AG09309 (cell line): ENCODE results near the gene PLPP7.
"Not testable (repeated sequence)": the region's sequence is repeated elsewhere in the genome, so short reads cannot be mapped to it uniquely, and the experiment has no call there.

ENCODE experiments used
- DNase-seq: peaks from one replicate; pipeline ENCODE4 v3.0.0-alpha.2; 2010; ENCODE audit warnings: low read depth
- H3K4me3 ChIP-seq: 2 replicates; pipeline ENCODE4 v1.5.1; 2011; ENCODE audit warnings: mild to moderate bottlenecking, low read depth, low read length, moderate library complexity; ENCODE audit not compliant: control insufficient read depth
- TF ChIP-seq, protein P1 (sequence below): IDR thresholded peaks from 2 replicates; pipeline ENCODE4 v1.5.1; 2011; ENCODE audit warnings: mild to moderate bottlenecking, low read depth, low read length, inconsistent platforms; ENCODE audit not compliant: insufficient read depth, control insufficient read depth; ENCODE audit errors: missing control alignments

PLPP7 gene

DNA sequence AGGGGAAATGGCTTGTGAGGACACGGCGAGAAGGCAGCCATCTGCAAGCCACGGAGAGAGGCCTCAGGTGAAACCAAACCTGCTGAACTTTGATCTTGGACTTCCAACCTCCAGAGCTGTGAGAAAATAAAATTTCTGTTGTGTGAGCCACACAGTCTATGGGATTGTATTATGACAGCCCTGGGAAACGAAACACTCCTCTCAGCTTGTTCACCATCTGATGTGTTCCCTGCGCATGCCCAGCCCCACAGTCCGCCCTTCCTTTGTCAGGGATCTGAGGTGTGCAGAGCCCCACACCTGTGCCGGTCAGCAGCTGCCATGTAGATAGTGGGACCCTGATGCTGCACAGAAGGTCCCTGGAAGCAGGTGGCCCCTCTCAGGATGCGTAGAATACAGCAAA is 34.1 kb downstream of the PLPP7 start:
- TF ChIP-seq, protein P1, sequence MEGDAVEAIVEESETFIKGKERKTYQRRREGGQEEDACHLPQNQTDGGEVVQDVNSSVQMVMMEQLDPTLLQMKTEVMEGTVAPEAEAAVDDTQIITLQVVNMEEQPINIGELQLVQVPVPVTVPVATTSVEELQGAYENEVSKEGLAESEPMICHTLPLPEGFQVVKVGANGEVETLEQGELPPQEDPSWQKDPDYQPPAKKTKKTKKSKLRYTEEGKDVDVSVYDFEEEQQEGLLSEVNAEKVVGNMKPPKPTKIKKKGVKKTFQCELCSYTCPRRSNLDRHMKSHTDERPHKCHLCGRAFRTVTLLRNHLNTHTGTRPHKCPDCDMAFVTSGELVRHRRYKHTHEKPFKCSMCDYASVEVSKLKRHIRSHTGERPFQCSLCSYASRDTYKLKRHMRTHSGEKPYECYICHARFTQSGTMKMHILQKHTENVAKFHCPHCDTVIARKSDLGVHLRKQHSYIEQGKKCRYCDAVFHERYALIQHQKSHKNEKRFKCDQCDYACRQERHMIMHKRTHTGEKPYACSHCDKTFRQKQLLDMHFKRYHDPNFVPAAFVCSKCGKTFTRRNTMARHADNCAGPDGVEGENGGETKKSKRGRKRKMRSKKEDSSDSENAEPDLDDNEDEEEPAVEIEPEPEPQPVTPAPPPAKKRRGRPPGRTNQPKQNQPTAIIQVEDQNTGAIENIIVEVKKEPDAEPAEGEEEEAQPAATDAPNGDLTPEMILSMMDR = no peak
- no peak overlapping the region for H3K4me3 ChIP-seq
- no peak for DNase-seq

DNA sequence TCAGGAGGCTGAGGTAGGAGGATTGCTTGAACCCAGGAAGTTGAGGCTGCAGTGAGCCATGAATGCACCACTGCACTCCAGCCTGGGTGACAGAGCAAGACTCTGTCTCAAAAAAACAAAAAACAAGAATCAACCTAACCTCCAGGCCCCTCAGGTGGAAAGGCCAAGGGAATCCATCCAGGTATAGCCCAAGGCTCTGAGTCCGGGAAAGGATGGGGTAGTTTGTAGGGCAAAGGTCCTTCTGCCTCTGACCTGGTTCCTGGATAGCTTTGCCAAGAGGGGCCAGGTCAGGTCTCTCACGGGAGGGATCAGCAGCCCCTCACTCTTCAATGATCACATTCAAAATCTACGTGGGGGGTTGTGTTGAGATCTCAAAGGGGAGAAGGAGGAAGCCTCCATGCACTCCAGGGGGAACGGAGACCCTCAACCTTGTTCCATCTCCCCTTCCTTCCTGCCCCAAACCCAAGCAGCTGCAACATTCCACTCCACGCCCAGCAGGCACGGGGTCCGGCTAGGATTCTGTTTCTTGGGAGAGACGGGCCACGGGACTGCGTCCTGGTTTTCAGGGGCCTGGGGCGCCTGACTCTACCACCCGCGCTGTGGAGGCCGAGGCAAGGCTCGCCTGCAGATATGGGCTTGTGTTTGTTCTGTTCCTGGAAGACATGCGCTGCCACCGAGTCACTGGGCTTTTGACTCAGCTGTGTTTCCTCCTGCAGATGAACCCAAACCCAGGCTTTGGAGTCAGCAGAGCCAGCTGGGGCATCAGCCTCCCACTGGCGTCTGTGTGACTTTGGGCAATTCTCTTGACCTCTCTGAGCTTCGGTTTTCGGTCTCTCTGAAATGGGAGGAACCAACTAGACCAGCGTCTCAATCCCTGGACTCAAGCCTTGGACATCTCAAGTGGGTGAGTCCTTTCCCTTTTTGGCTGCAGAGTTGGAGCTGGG is 35.5 kb downstream of the PLPP7 start:
- no peak overlapping the region for H3K4me3 ChIP-seq
- TF ChIP-seq, protein P1 = no peak
- DNase-seq = no peak

DNA sequence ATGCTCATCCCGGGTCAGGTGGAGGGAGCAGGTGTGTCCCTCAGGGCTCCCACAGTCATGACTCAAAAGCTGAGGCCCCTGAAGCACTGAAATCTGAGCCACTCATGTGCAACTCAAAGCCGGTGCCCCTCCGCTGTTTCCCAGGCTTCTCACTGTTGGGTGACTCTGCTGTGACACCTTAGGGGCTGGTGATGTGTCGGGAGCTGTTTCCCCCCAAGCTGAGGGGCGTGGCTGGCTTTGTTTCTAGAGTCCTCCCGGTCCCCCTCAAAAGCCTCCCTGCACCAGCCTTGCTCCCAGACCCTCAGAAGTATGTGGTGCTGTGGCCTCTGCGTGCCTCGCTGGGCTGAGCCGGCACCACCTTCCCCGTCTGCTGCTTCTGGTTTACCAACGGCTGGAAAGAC is 39.7 kb downstream of the PLPP7 start:
- TF ChIP-seq, protein P1 = no peak
- H3K4me3 ChIP-seq = no peak overlapping the region
- no peak for DNase-seq

DNA sequence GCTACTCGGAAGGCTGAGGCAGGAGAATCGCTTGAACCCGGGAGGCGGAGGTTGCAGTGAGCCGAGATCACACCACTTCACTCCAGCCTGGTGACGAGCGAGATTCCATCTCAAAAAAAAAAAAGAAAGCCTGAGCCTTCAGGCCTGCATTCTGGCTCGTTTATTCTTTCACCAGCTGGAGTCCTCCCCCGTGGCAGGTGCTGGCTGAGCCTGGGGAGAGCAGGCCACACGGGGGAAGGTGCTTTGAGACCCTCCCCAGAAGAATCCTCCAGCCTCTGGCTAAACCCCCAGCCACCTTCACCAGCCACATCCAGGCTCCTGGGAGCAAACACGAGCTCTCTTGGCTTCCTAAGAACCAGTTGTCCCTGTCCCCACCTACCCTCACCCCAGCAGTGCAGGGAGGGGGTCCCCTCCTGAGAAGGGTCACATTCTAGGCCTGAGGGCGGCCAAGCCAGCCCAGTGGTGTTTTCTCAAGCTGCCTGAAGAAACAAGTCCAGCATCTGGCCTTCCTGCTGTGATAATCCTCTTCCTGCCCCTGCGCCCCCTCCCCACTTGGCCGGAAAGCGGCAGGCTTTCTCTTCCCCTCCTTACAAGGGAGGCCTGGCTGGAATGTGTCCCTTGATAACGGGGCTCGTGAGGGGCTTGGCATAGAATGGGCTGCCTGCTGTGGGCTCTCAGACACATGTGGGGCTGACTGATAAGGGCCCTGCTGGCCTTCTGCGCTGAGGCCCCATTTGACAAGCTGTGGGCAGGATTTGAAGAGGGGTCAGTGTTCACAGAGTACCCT is 41.5 kb downstream of the PLPP7 start:
- TF ChIP-seq, protein P1 = no peak
- no peak for DNase-seq

DNA sequence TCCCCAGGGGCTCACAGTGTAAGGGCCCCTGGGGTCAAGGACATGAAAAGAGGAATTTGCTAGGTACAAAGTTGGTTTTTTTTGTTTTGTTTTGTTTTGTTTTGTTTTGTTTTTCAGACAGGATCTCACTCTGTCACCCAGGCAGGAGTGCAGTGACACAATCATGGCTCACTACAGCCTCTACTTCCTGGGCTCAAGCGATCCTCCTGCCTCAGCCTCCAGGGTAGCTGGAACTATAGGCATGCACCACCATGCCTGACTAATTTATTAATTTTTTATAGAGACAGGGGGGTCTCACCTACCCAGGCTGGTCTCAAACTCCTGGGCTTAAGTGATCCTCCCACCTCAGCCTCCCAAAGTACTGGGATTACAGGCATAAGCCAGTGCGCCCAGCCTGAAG is 42.5 kb downstream of the PLPP7 start:
- not testable (repeated sequence) for H3K4me3 ChIP-seq, DNase-seq

More for the DNA sequence above, 41.5 kb downstream of the PLPP7 start:
- H3K4me3 ChIP-seq = no peak overlapping the region

DNA sequence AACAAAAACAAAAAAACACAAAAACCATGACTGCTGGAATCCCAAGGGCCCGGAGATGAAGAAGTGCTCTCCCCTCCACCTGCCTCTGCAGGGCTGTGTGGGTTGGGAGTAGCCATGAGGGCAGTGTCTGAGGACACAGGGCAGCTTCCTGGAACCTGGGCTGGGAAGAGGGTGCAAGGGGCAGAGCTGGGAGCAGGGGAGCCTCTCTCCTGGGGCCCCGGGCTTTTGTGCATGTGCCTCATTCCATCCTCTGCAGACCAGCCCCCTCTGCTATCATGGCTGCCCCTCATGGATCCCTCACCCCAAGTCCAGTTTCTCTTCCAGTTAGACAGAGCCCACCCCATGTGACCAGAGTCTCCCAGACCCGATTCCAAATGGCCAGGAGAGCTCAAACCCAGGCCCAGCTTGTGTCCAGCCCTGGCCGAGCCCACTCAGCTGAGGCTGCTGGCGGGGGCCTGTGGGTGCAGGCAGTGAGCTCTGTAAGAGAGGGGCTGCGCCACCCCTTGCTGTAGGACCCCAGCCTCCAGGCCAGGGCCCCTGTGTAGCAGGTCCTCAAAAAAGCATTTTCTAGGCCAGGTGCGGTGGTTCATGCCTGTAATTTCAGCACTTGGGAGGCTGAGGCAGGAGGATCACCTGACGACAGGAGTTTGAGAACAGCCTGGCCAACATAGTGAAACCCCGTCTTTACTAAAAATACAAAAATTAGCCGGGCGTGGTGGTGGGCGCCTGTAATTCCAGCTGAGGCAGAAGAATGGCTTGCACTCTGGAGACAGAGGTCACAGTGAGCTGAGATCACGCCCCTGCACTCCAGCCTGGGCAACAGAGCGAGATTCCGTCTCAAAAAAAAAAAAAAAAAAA is 44.5 kb downstream of the PLPP7 start:
- no peak for DNase-seq
- TF ChIP-seq, protein P1 = no peak
- no peak overlapping the region for H3K4me3 ChIP-seq
